HG03558 (cell line): ENCODE data around the gene FBXO17.
"Not testable (repeated sequence)": the region's sequence is repeated elsewhere in the genome, so short reads cannot be mapped to it uniquely, and the experiment has no call there.

Experiments used
- ATAC-seq: cut with Tn5 transposase; IDR thresholded peaks from one replicate; pipeline ENCODE4 v1.9.1; 2021; ENCODE audit warnings: moderate number of reproducible peaks; ENCODE audit not compliant: unreplicated experiment; ENCODE audit errors: extremely low read depth

Gene FBXO17

DNA sequence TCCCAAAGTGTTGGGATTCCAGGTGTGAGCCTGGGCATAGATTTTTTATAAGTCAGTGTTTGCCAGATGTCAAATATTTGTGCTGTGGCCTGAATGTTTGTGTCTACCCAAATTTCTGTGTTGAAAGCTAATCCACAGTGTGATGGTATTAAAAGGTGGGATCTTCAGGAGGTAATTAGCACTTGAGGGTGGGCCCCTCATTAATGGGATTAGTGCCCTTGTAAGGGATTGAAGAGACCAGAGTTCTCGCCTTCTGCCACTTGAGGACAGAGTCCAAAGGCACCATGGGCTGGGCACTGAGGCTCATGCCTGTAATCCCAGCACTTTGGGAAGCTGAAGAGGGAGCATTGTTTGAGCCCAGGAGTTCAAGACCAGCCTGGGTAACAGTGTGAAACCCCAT lies 9.7 kb upstream of the FBXO17 start:
- ATAC-seq: no peak

DNA sequence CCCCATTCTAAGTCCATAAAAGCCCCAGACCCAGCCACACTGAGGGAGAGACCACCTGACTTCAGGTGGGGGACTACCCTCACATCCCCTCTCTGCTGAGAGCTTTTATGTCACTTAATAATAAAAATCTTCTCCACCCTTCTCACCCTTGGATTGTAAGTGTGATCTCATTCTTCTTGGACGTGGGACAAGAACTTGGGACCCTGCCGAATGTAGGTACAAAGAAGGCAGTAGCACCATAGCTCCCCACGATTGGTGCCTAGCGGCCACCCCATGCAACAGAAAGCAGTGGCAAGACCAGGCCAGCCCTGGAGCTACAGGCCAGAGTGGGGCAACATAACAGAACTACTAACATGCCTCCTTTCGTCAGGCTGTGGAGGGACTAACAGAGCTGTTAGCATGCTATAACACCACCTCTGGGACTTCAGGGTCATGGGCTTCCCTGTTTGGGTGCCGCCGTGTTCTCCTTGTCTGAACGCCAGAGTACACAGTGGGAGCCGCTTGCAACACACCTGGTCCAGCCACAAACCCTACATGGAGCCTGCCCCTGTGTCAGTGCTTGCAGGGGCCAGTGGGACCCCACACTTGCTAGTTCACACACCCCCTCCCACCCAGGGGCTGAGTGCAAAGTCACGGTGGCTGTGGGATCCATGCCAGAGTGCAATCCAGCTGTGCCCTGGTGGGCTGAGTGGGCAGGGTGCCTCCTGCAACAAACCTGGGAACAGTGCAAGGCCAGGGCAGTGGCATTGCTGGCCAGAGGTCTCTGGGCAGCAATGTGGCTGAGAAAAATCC lies 5.2 kb upstream of the FBXO17 start:
- ATAC-seq: no peak

DNA sequence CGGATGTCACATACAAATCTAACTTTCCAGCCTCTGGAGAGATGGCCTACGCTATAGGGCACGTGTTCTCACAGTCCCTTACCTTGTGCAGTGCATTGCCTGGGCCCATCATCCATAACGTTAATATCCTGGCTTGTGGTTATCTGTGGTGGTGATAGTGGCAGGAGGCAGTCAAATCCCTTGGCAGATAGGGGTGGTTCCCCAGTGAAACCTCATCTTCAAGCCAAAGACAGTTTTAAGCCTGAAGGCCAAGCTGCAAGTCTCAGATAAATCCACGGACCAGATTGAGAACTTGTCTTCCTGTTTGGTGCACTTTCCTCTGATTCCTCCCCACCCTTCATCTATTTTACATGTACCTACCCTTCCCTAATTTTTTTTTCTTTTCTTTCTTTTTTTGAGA lies 4.3 kb upstream of the FBXO17 start:
- no peak for ATAC-seq

DNA sequence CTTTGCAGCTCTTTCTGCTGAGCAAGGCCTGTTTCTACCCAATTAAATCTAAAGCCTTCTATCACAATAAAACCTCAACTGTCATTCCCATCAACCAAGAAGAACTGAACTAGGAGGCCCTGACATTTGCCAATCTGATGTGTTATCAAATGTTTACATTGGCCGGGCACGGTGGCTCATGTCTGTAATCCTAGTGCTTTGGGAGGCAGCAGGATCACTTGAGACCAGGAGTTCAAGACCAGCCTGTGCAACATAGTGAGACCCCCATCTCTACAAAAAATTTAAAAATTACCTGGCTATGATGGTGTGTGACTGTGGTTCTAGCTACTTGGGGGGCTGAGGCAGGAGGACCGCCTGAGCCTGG lies 2.8 kb upstream of the FBXO17 start:
- no peak for ATAC-seq

DNA sequence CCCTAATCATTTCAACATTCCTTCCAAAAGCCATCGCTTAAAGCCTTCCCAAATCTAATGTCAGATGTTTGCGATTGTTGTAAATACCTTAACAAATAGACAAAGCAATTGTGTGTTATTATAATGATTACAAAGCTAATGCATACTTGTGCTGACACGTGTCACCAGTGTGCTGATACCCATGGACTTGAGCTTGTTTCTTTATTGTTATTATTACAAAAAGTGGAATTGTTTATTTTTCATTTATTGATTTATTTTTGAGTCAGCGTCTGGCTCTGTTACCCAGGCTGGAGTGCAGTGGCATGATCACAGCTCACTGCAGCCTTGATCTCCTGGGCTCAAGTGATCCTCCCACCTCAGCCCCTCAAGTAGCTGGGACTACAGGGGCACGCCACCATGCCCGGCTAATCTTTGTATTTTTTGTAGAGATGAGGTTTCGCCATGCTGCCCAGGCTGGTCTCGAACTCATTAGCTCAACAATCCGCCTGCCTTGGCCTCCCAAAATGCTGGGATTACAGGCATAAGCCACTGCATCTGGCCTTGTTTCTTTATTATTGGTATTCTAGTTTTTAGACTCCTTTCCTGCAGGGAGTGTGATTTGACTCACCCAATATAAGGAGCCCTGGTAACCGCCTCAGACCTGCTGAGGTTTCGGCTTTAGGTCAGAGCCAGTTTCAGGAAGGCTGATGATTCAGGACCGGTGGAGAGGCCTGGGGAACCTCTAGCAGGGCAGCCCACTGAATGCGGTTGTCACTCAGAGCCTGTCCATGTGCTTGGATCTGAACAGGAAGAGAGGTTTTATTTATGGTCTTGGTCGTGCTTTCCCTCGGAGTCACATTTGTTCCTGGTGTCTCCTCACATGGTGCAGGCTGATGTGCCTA lies 2.1 kb upstream of the FBXO17 start:
- no peak for ATAC-seq

DNA sequence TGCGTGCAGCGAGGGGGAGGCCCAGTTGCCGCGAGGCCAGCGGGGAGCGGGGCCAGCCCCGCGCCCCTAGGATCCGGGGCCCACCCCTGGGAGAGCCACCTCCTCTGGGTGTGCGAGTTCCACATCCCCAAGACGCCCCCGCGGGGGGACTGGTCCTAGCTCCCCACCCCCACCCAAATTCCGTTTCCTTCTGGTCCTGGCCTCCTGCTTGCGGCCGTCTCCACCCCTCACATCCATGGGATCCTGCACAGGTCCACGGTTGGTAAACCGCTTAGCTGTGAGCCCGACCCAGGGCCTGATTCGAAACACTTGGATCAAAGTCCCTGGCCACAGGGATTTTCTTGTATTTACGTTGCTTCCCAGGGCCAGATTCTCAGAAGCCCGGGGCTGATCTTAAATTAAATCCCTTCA lies 324 bp upstream of the FBXO17 start:
- no peak for ATAC-seq

DNA sequence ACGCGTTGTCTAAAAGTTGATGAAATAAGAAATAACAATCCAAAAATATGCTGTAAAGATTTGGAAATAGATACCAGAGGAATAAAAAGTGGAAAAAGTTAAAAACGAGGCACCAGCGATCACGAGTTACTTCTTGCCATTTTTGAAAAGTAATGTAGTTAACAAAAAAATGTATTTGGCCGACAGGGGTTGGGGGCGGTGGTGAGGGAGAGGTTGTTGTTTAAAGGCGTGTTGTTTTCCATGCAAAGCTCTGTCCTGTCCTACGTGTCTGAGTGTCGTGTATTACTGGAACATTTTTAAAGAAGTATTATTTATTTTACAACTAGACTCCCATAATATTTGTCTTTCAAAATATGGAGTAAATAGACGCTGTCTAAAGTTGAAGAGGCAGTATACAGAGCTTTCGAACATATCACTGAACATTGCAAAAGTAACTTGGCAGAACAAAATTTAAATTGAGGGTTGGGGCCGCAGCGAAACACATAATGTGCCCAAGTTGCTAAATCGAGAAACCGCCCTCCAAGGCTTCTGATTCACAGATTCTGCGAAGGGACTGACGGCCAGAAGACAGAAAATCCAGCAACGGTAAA lies 823 bp downstream of the FBXO17 start:
- ATAC-seq: no peak

DNA sequence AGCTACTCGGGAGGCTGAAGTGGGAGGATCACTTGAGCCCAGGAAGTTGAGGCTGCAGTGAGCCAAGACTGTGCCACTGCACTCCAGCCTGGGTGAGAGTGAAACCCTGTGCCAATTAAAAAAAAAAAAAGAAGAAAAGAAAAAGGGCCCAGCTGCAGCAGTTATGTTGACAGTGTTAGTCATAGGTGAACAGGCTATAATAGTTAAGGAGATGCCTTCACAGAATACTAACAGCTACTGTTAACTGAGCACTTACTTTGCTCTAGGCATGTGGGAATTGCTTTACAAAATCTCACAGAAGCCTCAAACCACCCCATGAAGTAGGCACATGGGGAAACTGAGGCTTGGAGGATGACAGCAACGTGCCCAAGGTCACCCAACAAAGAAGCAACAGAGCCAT lies 3.9 kb downstream of the FBXO17 start:
- no peak for ATAC-seq

DNA sequence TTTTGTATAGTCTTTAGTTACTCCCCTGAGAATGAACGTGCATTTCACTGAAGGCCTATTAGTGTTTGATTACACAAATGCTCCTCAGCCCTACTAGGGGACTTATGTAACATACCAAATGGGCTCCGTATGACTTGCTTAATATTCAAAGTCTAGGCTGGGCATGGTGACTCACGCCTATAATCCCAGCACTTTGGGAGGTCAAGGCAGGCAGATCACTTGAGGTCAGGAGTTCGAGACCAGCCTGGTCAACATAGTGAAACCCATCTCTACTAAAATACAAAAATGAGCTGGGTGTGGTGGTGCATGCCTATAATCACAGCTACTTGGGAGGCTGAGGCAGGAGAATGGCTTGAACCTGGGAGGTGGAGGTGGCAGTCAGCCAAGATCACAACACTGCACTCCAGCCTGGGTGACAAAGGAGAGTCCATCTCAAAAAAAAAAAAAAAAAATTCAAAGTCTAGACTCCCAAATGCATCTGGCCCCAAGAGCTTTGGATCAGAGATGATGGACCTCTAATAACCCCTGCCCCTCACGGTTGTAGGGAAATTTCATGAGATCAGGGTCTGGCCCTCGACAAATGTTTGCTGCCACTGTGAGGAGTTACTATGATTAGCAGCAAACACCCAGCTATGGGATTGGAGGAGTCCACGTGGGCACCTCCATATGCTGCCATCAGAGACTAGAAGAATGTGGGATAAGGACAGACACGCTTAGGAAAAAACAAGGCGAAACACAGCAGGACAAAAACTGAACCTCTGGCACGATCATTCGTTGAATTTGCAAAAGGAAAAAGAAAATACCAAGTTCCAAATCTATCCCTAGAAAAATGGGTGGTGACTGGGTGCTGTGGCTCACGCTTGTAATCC lies 4.6 kb downstream of the FBXO17 start:
- no peak for ATAC-seq

DNA sequence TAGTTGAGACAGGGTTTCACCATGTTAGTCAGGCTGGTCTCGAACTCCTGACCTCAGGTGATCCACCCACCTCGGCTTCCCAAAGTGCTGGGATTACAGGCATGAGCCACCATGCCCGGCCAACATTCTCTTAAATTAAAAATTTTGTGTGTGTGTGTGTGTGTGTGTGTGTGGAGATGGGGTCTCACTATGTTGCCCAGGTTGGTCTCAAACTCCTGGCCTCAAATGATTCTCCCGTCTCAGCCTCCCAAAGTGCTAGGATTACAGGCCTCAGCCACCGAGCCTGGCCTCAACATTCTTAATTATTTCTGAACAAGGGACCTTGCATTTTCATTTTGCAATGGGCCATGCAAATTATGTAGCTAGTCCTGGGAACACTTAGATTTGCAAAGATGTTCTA lies 9.4 kb downstream of the FBXO17 start:
- not testable (repeated sequence) for ATAC-seq

DNA sequence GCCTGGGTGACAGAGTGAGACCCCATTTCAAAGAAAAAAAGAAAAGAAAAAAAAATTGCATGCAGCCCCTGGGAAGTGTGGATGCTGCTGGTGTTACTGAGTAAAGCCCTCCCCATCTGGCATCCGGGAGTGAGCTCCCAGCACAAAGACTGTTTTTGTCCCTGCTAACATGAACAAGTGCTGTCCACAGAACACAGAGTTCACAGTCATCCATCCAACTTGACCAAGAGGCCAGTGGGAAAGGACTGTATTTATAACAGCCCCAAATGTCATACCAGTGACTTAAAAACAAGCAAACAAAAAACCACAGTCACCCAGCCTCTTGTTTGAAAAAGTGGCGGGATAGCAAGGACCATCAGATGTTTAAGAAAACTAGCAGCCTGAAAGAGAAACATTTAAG lies 10.8 kb downstream of the FBXO17 start:
- ATAC-seq: no peak

DNA sequence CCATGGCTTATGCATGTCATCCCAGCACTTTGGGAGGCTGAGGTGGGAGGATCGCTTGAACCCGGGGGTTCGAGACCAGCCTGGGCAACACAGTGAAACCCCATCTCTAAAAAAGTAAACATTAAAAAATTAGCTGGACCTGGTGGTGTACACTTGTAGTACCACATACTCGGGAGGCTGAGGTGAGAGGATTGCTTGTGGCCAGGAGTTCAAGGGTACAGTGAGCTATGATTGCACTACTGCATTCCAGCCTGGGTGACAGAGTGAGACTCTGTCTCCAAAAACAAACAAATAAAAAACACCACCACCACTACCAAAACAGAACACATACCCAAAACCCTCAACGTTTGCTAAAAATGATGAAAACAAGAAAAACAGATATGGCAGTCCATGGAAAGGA lies 15.9 kb downstream of the FBXO17 start:
- no peak for ATAC-seq

DNA sequence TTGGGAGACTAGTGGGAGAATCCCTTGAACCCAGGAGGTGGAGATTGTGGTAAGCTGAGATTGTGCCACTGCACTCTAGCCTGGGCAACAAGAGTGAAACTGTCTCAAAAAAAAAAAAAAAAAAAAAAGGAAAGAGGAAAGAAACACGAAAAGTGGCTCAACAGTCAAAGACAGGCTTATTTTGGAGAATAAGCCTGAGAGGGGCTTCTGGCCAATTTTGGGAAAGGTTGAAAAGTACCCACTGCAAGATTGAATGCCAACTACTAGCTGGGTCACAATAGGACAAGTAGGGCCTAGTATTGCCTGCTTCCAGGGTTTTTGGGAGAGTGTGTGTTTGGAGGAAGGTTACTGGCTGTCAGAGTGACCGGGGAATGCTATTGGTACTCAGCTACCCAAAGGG lies 17.2 kb downstream of the FBXO17 start:
- ATAC-seq: no peak

DNA sequence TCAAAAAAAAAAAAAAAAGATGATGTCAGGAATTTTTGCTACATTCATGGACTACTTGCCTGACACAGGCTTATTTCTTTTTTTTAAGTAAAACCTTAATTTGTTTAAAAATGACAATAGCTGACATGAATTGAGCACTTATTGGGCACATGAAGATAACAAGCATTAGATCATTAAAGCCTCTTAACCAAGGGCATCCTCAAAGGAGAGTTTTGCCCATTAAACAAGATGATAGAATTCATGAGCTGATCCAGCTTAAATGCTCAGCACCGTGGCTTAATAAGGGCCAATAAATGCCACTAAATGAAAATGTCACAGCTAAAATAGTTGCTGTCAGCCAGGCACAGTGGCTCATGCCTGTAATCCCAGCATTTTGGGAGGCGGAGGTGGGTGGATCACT lies 19.3 kb downstream of the FBXO17 start:
- no peak for ATAC-seq

DNA sequence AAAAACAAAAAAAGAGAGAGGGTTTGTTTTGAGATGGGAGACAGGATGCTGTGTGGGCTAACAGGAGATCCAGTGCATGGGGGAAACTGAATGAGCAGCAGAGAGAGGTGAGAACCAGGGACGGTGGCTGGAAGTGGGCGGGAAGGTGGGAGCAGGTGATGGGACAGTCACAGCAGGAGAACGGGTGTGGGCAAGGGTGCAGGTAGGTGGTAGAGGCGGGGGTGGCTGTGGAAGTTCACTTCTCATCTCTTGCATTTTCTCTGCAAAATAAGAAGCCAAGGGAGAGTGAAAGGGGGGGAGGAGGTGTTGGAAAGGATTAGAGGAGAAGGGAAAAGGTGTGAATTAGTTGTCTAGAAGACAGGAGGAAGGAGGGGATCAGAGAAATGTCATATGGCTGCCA lies 21.9 kb downstream of the FBXO17 start:
- no peak for ATAC-seq

DNA sequence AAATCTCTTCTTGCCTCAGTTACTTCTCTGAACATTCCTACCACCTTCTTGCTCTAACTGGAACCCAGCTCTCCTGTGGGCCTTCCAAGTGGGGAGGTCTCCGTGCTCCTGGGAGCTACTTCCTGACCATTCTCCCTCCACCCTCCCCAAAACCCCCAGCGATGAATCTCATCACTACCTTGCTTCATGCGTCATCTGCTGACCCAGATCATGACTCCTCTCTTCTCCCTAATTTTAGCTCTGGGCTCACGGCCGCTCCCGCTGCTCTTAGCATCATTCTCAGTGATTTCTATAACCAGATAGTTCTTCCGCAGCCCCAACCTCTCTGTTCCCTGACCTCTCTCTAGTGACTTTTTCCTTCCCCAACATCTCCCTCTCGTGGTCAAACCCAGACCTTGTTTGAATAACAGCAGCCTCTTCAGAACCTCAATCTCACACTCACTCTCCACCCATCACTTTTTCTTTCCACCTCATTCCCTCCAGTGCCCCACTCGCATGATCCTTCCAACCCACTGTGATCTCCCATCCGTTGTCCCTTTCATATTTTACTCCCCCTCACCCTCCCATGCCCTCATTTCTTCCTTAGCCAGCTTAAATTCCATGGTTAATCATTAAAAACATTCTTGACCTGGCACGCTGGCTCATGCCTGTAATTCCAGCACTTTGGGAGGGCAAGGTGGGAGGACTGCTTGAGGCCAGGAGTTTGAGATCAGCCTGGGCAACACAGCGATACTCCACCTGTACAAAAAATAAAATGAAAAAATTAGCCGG lies 23.0 kb downstream of the FBXO17 start:
- no peak for ATAC-seq

DNA sequence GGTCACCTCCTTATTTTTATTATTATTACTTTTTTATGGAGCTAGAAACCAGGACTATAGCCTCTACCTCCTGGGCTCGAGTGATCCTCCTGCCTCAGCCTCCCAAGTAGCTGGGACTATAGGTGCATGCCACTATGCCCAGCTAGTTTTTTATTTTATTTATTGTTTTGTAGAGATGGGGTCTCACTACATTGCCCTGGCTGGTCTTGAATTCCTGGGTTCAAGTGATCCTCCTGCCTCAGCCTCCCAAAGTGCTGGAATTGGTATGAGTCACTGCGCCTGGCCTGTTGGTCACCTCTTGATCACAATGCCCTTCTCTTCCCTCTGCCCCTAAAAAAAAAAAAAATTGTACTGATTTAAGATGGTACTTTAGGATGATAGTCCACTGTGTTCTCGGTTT lies 24.4 kb downstream of the FBXO17 start:
- ATAC-seq: no peak

DNA sequence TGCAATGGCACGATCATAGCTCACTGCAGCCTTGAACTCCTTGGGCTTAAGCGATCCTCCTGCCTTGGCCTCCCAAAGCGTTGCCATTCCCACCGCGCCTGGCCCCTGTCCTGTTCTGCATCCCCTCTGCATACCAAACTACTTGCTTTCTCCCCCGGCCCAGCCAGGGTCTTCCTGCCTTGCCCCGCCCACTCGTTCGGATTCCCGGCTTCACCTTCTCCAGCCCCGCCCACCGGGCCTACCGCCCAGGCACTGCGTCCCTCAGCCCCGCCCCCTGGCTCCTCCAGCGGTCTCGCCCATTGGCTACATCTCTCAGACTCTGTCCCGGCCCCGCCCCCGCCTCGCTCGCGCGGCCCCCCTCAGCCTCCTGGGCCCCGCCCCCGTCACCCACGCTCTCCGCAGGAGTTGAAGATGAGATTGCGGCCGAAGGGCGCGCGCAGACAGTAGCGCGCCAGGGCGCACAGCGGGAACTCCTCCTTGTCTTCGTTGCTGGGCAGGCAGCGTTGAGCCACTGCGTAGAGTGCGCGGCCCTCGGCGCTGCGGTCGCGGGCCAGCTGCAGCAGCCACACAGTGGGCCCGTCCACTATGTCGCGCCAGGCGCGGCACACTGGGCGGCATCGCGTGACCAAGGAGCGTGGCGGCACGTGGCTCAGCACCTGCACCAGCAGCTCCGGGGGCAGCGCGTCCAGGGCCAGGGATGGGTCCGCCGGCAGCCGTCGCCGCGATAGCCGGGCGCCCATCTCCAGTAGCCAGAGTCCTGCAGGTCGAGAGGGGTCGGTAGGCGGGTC lies 25.8 kb downstream of the FBXO17 start:
- ATAC-seq: no peak
